Hepatocyte (in vitro differentiated cells): ENCODE measurements around the gene ZMIZ2.
"Not testable (repeated sequence)": the region's sequence is repeated elsewhere in the genome, so short reads cannot be mapped to it uniquely, and the experiment has no call there.

Source experiments
- EZH2 ChIP-seq: fragments of 200-600 bp; sonication (generic); IDR thresholded peaks from 2 replicates; pipeline ENCODE4 v1.6.1; 2016; ENCODE audit warnings: antibody characterized with exemption, mild to moderate bottlenecking, borderline replicate concordance
- TF ChIP-seq, protein P1 (sequence below): fragments of 200-600 bp; sonication (generic); IDR thresholded peaks from 2 replicates; pipeline ENCODE4 v1.5.1; 2016; ENCODE audit warnings: antibody characterized with exemption, mild to moderate bottlenecking; ENCODE audit not compliant: poor library complexity

- TF ChIP-seq, protein P1, sequence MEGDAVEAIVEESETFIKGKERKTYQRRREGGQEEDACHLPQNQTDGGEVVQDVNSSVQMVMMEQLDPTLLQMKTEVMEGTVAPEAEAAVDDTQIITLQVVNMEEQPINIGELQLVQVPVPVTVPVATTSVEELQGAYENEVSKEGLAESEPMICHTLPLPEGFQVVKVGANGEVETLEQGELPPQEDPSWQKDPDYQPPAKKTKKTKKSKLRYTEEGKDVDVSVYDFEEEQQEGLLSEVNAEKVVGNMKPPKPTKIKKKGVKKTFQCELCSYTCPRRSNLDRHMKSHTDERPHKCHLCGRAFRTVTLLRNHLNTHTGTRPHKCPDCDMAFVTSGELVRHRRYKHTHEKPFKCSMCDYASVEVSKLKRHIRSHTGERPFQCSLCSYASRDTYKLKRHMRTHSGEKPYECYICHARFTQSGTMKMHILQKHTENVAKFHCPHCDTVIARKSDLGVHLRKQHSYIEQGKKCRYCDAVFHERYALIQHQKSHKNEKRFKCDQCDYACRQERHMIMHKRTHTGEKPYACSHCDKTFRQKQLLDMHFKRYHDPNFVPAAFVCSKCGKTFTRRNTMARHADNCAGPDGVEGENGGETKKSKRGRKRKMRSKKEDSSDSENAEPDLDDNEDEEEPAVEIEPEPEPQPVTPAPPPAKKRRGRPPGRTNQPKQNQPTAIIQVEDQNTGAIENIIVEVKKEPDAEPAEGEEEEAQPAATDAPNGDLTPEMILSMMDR, result not testable (repeated sequence)
- TF ChIP-seq EZH2, result not testable (repeated sequence)
These were observed 22.4 kb upstream of the ZMIZ2 start for GRCh38 chr7:44726250-44726649.
